Smooth muscle cell (in vitro differentiated cells): ENCODE measurements around the gene GIMAP6. TPM values are rescaled to one million over a fixed set of nuclear protein-coding genes. Genes with fewer than 3 reads are reported as not detected.

Experiments used
- DNase-seq: peaks from one replicate; lab custom pipeline; 2025; ENCODE audit not compliant: unreplicated experiment; lab: John Stamatoyannopoulos, UW
- H2AFZ ChIP-seq: fragments of 200-600 bp; sonication (generic); 2 replicates; pipeline ENCODE4 v1.6.0; 2016; ENCODE audit warnings: antibody characterized with exemption, low read depth, mild to moderate bottlenecking
- H3F3A ChIP-seq: fragments of 200-600 bp; sonication (generic); 2 replicates; pipeline ENCODE4 v1.6.0; 2017; ENCODE audit warnings: antibody characterized with exemption, low read depth
- H3K27ac ChIP-seq: fragments of 200-600 bp; sonication (generic); 2 replicates; pipeline ENCODE4 v1.5.1; 2016; ENCODE audit warnings: low read depth, mild to moderate bottlenecking
- H3K27me3 ChIP-seq: fragments of 200-600 bp; sonication (generic); 2 replicates; pipeline ENCODE4 v1.6.1; 2016; ENCODE audit warnings: low read depth, mild to moderate bottlenecking
- H3K36me3 ChIP-seq: fragments of 200-600 bp; sonication (generic); 2 replicates; pipeline ENCODE4 v1.5.1; 2016; ENCODE audit warnings: low read depth
- H3K4me1 ChIP-seq: fragments of 200-600 bp; sonication (generic); 2 replicates; pipeline ENCODE4 v1.5.1; 2016; ENCODE audit warnings: low read depth
- H3K4me2 ChIP-seq: fragments of 200-600 bp; sonication (generic); 2 replicates; pipeline ENCODE4 v1.6.0; 2016; ENCODE audit warnings: mild to moderate bottlenecking
- H3K4me3 ChIP-seq: fragments of 200-600 bp; sonication (generic); 2 replicates; pipeline ENCODE4 v1.5.1; 2016; ENCODE audit warnings: mild to moderate bottlenecking
- H3K79me2 ChIP-seq: fragments of 200-600 bp; sonication (generic); 2 replicates; pipeline ENCODE4 v1.6.0; 2016; ENCODE audit warnings: low read depth, mild to moderate bottlenecking
- H3K9ac ChIP-seq: fragments of 200-600 bp; sonication (generic); 2 replicates; pipeline ENCODE4 v1.6.0; 2016; ENCODE audit warnings: low read depth
- H3K9me3 ChIP-seq: fragments of 200-600 bp; sonication (generic); replicated peaks from 2 replicates; pipeline ENCODE4 v1.5.1; 2016; ENCODE audit warnings: low read depth
- H4K20me1 ChIP-seq: fragments of 200-600 bp; sonication (generic); 2 replicates; pipeline ENCODE4 v1.6.0; 2016; ENCODE audit warnings: low read depth
- WGBS: methylation state at CpG from one replicate; pipeline ENCODE4 v1.1.7; 2016; ENCODE audit warnings: low lambda C conversion rate; 5-methylcytosine and 5-hydroxymethylcytosine counted together
- polyA plus RNA-seq: library from polyadenylated mRNA; unstranded; fragments of >200 nt; fragmentation: Nextera tagmentation; extraction: Ambion mirVana; gene quantifications from 2 replicates; pipeline ENCODE4 v1.2.1, GENCODE V29; 2016
- total RNA-seq: library from RNA; depleted of rRNA; stranded (reverse); fragments of >200 nt; gene quantifications from 2 replicates; pipeline ENCODE4 v1.2.3, GENCODE V29; 2014
- TF ChIP-seq, protein P1 (sequence below): fragments of 200-600 bp; sonication (generic); IDR thresholded peaks from 2 replicates; pipeline ENCODE4 v1.5.1; 2017; ENCODE audit warnings: borderline replicate concordance, mild to moderate bottlenecking, antibody characterized with exemption; ENCODE audit not compliant: insufficient read depth, poor library complexity, severe bottlenecking

GIMAP6 gene
- total and polyA plus RNA-seq, 2 experiments from 2014 or later = not detected

DNA sequence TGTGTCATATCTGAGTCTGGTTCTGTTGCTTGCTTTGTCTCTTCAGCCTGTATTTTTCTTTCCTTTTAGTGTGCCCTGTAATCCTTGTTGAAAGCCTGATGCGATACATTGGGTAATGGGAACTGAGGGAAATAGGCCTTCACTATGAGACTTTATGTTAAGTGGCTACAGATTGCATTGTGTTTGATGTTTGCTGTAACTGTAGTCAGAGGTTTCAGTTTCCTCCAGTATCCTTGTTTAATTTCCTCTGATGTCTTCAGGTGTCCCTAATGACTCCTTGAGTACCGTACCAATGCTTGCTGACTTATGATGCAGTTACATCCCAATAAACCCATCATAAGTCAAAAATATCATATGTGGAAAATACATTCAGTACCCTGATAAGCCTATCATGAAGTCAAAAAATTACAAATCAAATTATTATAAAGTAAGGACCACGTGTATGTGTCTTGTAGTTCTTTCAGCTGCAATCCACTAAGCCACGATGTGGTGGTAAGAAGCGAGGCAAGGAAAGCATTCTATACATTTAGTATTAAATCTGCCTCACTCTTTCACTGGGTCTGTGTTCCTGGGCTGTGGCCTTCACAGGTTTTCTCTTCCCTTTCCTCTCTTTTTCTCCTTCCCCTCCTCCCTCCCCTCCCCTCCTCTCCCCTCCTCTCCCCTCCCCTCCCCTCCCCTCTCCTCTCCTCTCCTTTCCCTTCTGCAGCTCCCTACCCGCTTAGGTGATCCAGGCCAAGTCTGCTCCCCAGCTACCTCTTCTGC lies 13.3 kb upstream of the GIMAP6 start:
- Histone ChIP-seq H2AFZ (no peak overlapping the region), H3K4me2 (no peak overlapping the region), H3K36me3 (no peaks in the 10 kb centered on the region), H4K20me1 (no peaks in the 10 kb centered on the region), H3K4me1 (no peaks in the 10 kb centered on the region), H3K27ac (no peak overlapping the region), H3K9ac (no peak overlapping the region), H3K4me3 (no peak overlapping the region), H3K27me3 (no peaks in the 10 kb centered on the region), H3K9me3 (no peaks in the 10 kb centered on the region), H3K79me2 (no peaks in the 10 kb centered on the region), H3F3A (no peaks in the 10 kb centered on the region)
- TF ChIP-seq, protein P1, sequence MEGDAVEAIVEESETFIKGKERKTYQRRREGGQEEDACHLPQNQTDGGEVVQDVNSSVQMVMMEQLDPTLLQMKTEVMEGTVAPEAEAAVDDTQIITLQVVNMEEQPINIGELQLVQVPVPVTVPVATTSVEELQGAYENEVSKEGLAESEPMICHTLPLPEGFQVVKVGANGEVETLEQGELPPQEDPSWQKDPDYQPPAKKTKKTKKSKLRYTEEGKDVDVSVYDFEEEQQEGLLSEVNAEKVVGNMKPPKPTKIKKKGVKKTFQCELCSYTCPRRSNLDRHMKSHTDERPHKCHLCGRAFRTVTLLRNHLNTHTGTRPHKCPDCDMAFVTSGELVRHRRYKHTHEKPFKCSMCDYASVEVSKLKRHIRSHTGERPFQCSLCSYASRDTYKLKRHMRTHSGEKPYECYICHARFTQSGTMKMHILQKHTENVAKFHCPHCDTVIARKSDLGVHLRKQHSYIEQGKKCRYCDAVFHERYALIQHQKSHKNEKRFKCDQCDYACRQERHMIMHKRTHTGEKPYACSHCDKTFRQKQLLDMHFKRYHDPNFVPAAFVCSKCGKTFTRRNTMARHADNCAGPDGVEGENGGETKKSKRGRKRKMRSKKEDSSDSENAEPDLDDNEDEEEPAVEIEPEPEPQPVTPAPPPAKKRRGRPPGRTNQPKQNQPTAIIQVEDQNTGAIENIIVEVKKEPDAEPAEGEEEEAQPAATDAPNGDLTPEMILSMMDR = no peak
- WGBS = 77% methylated on average over 6 of the region's 6 CpGs
- no peak for DNase-seq

DNA sequence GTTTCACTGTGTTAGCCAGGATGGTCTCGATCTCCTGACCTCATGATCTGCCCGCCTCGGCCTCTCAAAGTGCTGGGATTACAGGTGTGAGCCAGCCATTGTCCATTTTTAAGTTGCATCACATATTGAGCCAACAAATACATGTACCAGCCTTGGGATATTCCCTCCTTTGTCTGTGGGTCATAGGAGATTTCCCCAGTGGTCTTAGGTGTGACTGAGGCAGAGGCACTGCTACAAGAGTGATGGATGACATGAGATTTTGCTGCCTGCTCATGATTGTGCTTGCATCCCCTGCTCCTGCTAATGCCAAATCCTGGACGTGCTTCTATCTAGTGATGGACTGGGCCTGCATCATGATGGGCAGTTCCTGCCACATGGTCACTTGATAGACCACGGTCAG lies 10.7 kb upstream of the GIMAP6 start:
- no peak overlapping the region for H3K4me2 ChIP-seq
- WGBS = 80% methylated on average over 5 of the region's 5 CpGs
- H3K27me3 ChIP-seq = no peaks in the 10 kb centered on the region
- no peaks in the 10 kb centered on the region for H3K36me3 ChIP-seq
- no peak overlapping the region for H3K27ac ChIP-seq
- TF ChIP-seq, protein P1 = no peak
- H3K4me1 ChIP-seq = no peaks in the 10 kb centered on the region
- DNase-seq = no peak
- H2AFZ ChIP-seq = no peak overlapping the region
- no peak overlapping the region for H3K4me3 ChIP-seq
- H3K79me2 ChIP-seq = no peaks in the 10 kb centered on the region
- H4K20me1 ChIP-seq = no peaks in the 10 kb centered on the region
- no peaks in the 10 kb centered on the region for H3K9me3 ChIP-seq
- no peak overlapping the region for H3K9ac ChIP-seq
- H3F3A ChIP-seq = no peaks in the 10 kb centered on the region

DNA sequence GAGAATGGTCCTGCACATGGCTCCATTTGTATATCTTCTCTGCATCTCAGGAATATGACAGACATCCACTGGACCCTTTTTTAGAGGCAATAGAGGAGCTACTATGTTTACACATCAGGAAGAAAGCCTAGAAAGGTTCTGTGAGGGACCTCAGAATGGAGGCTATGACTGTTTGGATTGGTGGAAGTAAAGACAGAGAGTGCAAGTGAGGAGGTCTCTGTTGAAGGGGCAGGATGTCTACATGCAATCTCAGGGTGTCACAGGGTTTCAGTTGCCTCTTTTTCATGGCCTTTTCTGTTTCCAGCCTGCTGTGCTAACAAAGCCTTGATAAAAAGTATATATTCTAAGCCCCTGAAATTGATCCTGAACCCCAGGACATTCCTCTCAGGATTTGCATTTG lies 9.7 kb upstream of the GIMAP6 start:
- DNase-seq = no peak
- no peak overlapping the region for H3K4me3 ChIP-seq

DNA sequence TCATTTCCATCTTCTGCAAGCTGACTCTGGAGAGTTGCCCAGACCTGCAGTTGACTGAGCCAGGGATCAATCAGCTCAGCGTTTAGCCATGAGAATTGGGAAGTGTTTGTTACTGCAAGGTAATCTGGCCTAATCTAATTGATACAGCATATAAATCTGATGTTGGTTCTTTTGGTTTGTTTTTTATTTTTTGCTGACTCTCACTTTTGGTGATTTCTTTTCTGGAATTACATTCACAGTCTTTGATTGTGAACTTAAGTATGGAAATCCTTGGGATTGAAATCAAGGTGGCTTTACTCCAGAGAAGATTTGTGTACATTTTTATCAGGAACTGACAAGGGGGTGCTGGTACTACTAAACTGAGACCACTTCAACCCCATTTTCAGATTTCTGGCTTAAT lies 1.7 kb upstream of the GIMAP6 start:
- H3K4me1 ChIP-seq = no peaks in the 10 kb centered on the region

More for the DNA sequence above, 9.7 kb upstream of the GIMAP6 start:
- H3K4me2 ChIP-seq = no peak overlapping the region
- H3K4me1 ChIP-seq = no peaks in the 10 kb centered on the region
- no peak overlapping the region for H3K9ac ChIP-seq
- no peaks in the 10 kb centered on the region for H3F3A ChIP-seq
- no peaks in the 10 kb centered on the region for H3K27me3 ChIP-seq
- H3K27ac ChIP-seq = no peak overlapping the region
- H3K9me3 ChIP-seq = no peaks in the 10 kb centered on the region
- TF ChIP-seq, protein P1 = no peak
- no peaks in the 10 kb centered on the region for H3K36me3 ChIP-seq
- H2AFZ ChIP-seq = no peak overlapping the region
- no peaks in the 10 kb centered on the region for H4K20me1 ChIP-seq
- H3K79me2 ChIP-seq = no peaks in the 10 kb centered on the region

More for the DNA sequence above, 1.7 kb upstream of the GIMAP6 start:
- Histone ChIP-seq H3K27me3 (no peaks in the 10 kb centered on the region), H3K9me3 (no peaks in the 10 kb centered on the region), H4K20me1 (no peaks in the 10 kb centered on the region), H2AFZ (no peak overlapping the region), H3K36me3 (no peaks in the 10 kb centered on the region), H3K4me3 (no peak overlapping the region), H3K27ac (no peak overlapping the region), H3F3A (no peaks in the 10 kb centered on the region), H3K4me2 (no peak overlapping the region), H3K79me2 (no peaks in the 10 kb centered on the region), H3K9ac (no peak overlapping the region)
- DNase-seq = no peak
- 90% methylated on average over 1 of the region's 1 CpG for WGBS
- TF ChIP-seq, protein P1 = no peak
